Medulla oblongata (tissue), 1 donor: ENCODE results near the gene GAREM1.

Experiments used
- DNase-seq: peaks from one replicate; pipeline ENCODE4 v3.0.0-alpha.2; 2015; ENCODE audit errors: extremely low spot score

GAREM1 gene

GRCh38 chr18:32459361-32460101 lies 11.2 kb downstream of the GAREM1 start:
- DNase-seq = no peak

DNA sequence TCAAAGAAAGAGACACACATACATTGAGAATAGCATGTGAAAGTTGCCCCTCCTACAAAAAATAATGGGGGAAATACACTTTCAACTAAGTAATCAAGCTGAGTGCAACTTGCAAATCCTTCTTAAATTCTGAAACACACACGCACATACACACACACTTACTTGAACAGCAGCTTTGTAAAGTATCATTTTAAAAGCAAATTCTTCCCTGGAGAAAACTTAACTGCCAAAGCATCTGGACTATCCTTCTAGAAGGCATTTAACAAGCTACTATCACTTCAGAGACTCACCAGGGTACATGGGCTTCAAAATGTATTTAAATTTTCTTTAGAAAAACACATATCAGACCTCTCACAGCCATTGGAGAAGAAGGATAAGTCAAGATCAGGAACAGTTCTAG lies 15.3 kb downstream of the GAREM1 start:
- no peak for DNase-seq

DNA sequence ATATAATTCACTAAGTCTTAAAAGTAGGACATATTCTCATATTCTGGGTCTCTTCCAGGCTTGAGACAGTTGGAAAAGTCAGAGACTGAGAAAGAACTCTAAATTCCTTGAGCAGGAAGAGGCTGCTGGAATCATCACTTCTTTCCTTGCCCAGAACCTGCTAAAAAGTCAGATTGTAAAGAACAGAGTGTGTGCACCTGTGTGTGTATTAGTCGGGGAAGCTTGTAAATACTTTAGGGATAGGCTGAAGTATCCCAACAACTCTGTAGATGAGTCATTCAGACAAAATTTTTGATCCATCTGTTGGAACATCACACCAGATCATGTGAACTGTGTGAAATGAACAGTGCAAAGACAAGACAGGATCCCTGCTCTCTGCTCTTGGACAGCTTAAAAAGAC lies 16.1 kb downstream of the GAREM1 start:
- DNase-seq = no peak

- no peak for DNase-seq
These were observed 19.8 kb downstream of the GAREM1 start for GRCh38 chr18:32450874-32451273.

GRCh38 chr18:32450026-32450691 lies 20.5 kb downstream of the GAREM1 start:
- no peak for DNase-seq

- DNase-seq = peak; percentile 59
These were observed 23.9 kb downstream of the GAREM1 start for GRCh38 chr18:32446780-32447179.

GRCh38 chr18:32445846-32446245 lies 24.8 kb downstream of the GAREM1 start:
- DNase-seq = no peak

GRCh38 chr18:32443706-32444215 lies 26.9 kb downstream of the GAREM1 start:
- no peak for DNase-seq

- DNase-seq = no peak
These were observed 27.5 kb downstream of the GAREM1 start for GRCh38 chr18:32443033-32443705.

DNA sequence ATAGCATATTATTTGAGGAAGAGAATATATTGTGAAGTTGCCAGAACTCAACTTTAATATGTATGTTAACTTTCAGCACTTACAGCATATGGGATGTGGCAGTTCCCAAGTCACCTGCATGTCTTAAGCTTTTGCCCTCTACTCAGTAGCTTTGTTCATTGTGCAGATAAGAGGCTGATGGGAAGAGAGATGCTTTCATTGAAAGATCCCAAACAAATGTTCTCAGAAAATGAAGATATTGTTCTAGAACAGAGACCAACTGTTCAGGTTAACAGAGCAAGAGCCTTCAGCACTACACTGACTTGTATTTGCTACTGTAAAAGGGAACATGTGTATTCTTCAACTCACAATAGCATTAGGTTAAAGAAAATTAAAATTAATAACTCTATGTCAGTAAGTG lies 28.1 kb downstream of the GAREM1 start:
- peak; percentile 89 for DNase-seq

- DNase-seq = peak; percentile 75
These were observed 29.1 kb downstream of the GAREM1 start for GRCh38 chr18:32441533-32441932.

DNA sequence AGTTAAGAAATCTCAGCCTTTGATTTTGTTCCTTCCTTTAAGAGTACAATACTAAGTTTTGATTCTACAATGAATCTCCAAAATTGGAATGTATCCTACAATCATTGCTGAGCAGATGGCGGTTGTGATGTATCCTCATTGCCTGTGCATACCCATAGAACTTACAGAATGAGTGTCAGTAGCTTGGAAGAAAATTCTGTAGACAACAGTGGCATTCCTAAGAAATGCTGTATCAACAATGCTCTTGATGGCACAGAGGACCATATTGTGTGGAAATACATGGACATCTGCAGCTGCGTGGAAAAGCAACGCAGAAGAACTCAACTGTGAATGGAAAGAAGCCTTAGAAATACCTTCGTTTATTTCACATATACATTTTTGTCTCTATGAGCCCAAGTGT lies 30.2 kb downstream of the GAREM1 start:
- peak; percentile 44 for DNase-seq

GRCh38 chr18:32439802-32440201 lies 30.9 kb downstream of the GAREM1 start:
- peak; percentile 61 for DNase-seq

DNA sequence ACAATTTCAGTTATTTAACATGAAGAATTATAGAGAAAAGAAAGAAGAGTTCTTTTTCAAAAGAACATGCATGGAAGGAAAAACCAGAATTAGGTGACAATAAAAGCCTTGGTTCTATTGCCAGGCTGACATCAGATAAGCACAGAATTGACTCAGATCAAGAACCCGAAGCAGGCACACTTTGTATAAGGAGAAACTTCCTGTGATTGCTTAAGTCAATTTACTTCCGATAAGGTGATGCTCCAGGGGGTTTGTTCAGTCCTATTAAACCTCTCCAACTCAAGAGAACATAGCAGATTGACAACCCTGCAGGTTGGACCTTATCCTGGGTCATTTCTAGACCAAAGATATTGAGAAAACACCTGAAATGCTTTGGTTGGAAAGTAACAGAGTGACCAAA lies 31.4 kb downstream of the GAREM1 start:
- no peak for DNase-seq

DNA sequence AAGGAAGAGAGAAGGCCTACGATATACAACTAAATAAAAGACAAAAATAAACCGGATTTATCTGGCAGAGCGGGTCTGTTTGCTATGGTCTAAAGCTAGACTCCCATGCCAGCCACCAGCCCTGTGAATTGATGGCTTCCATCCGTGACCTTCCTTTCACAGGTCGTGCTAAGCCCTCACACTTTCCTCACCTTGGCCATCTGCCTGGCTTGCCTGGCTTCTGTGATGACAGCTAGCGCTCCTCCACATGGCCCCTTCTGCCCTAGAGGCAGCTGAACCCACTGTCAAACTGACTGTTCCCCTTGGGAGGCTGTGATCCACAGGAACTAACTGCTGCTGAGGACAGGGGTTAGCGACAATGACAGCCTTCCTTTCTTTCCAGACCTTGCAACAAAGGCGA lies 32.5 kb downstream of the GAREM1 start:
- no peak for DNase-seq

GRCh38 chr18:32437100-32437834 lies 33.4 kb downstream of the GAREM1 start:
- no peak for DNase-seq

DNA sequence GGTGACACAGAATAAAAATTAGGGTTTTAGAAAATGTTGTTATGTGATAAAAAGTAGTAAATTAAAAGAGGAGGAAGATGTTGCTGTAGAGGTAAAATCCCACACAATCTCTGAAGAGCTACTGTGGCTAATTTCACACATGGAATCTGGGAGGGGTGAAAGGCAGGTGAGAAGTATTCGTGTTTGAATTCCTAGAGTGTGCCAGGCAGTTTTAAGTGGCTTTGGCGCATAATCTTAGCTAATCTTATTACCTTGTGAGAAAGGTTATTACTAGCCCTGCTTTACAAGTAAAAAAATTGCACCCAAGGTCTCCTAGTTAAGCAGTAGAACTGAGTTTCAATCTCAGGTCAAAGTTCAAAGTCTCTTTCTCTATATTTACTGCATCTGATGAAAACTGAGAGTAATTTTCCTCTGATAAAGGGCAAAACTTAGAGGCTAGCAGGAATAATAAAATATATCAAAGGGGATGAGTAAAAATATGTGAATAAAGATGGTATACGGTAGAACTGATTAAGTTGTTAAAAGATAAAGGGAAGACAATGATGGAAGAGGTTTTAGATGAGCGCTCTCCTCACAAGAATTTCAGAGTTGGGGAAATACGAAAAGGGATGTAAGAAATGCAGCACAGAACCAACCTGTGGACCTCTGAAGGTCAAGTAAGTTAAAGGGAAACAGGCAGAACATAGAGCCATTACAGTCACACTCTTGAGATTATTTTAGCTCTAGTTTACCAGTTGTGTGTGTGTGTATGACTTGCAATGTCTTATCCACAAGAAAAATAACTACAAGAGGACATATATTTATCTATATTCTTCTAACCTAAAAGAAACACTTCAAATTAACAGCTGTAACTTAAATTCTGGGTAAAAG lies 34.8 kb downstream of the GAREM1 start:
- no peak for DNase-seq

GRCh38 chr18:32431753-32432152 lies 38.9 kb downstream of the GAREM1 start:
- no peak for DNase-seq

DNA sequence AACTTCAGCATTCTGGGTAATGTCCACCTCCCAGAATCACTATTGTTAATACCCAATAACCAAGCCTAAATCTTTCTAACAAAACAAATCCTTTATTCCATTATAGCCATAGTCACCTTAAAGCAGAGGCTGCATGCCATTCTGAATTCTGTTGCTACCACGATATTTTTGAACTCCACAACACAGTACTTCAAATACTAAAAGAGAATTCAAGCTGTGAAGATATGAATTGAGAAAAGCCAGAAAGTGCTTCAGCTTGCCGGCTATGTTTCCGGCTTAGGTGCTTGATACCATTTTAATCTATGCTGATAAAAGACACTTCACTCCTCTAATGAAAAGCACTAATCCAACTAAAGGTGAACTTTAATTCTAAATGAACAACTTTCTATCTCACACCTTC lies 41.3 kb downstream of the GAREM1 start:
- no peak for DNase-seq

- DNase-seq = no peak
These were observed 43.4 kb downstream of the GAREM1 start for GRCh38 chr18:32427084-32427900.
